Measurements from ENCODE around the gene BPI. TPM values are rescaled to one million over a fixed set of nuclear protein-coding genes. Genes with fewer than 3 reads are reported as not detected.
"Not testable (repeated sequence)": the region's sequence is repeated elsewhere in the genome, so short reads cannot be mapped to it uniquely, and the experiment has no call there.

BPI gene
- under 0.01 TPM in 1 of 2 replicates, not detected in the other for total RNA-seq

DNA sequence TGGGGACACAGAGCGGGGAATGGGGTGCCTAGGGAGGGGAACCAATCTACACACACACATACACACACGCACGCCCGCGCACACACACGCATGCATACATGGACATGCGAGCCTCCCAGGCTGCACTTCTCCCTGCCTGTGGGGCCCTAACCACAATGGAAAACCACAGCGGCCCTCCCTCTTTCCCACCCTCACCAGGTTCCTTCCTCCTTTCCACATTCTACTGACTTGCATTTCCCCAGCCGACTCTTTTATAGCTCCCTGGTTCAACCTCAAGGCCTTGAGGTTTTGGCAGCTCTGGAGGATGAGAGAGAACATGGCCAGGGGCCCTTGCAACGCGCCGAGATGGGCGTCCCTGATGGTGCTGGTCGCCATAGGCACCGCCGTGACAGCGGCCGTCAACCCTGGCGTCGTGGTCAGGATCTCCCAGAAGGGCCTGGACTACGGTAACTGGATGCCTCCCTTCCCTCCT lies at the start of gene BPI:
TSS of gene BPI (plus strand) at position 249 of the 472 bp plus-strand sequence. CDS start at position 317, 68 bp downstream.
- peak within 1 kb of the TSS; percentile 28 for H2AFZ ChIP-seq (ENCODE audit: low read length)

DNA sequence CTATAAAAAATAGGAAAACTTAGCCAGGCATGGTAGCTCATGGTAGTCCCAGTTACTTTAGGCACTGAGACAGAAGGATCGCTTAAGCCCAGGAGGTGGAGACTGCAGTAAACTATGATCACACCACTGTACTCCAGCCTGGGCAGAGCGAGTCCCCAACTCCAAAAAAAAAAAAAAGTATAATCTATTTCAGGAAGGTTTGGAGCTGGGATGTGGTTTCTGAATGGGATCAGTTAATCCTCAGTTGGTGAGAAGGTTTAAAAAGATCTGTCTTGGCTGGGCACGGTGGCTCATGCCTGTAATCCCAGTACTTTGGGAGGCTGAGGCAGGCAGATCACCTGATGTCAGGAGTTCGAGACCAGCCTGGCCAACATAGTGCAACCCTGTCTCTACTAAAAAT lies 49.3 kb upstream of the BPI start:
- DNase-seq (ENCODE audit: insufficient read length, low spot score, missing footprints); H2AFZ ChIP-seq (ENCODE audit: low read length); H4K20me1 ChIP-seq (ENCODE audit: insufficient read depth, low read length); H3K27me3 ChIP-seq (ENCODE audit: insufficient read depth, low read length); H3K79me2 ChIP-seq (ENCODE audit: insufficient read depth, low read length); H3K4me2 ChIP-seq (ENCODE audit: insufficient read depth, low read length); H3K4me3 ChIP-seq (ENCODE audit: insufficient read depth, low read length); H3K27ac ChIP-seq (ENCODE audit: low read depth, low read length); H3K36me3 ChIP-seq (ENCODE audit: insufficient read depth, low read length); H3K9me3 ChIP-seq (ENCODE audit: low read depth, low read length): not testable (repeated sequence)
- H3K4me1 ChIP-seq (ENCODE audit: insufficient read depth, low read length) = peaks cover 41% of the 10 kb centered on the region

More for the DNA sequence above, at the start of gene BPI:
- H3K4me1 ChIP-seq (ENCODE audit: insufficient read depth, low read length) = peaks cover 24% of the 10 kb centered on the region
- no peaks in the 10 kb centered on the region for H3K79me2 ChIP-seq (ENCODE audit: insufficient read depth, low read length)
- no peak for DNase-seq (ENCODE audit: insufficient read length, low spot score, missing footprints)
- H3K27ac ChIP-seq (ENCODE audit: low read depth, low read length) = no peak within 1 kb of the TSS
- H3K27me3 ChIP-seq (ENCODE audit: insufficient read depth, low read length) = no peaks in the 10 kb centered on the region
- H3K4me3 ChIP-seq (ENCODE audit: insufficient read depth, low read length) = no peak within 1 kb of the TSS
- no peaks in the 10 kb centered on the region for H3K9me3 ChIP-seq (ENCODE audit: low read depth, low read length)
- H3K4me2 ChIP-seq (ENCODE audit: insufficient read depth, low read length) = peak within 1 kb of the TSS; percentile 36
- TF ChIP-seq, protein P1, sequence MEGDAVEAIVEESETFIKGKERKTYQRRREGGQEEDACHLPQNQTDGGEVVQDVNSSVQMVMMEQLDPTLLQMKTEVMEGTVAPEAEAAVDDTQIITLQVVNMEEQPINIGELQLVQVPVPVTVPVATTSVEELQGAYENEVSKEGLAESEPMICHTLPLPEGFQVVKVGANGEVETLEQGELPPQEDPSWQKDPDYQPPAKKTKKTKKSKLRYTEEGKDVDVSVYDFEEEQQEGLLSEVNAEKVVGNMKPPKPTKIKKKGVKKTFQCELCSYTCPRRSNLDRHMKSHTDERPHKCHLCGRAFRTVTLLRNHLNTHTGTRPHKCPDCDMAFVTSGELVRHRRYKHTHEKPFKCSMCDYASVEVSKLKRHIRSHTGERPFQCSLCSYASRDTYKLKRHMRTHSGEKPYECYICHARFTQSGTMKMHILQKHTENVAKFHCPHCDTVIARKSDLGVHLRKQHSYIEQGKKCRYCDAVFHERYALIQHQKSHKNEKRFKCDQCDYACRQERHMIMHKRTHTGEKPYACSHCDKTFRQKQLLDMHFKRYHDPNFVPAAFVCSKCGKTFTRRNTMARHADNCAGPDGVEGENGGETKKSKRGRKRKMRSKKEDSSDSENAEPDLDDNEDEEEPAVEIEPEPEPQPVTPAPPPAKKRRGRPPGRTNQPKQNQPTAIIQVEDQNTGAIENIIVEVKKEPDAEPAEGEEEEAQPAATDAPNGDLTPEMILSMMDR (IDR thresholded peaks at IDR 0.05; ENCODE audit: extremely low read depth, low read depth, low read length) = no peak
- H3K36me3 ChIP-seq (ENCODE audit: insufficient read depth, low read length) = no peaks in the 10 kb centered on the region
- H4K20me1 ChIP-seq (ENCODE audit: insufficient read depth, low read length) = no peaks in the 10 kb centered on the region

DNA sequence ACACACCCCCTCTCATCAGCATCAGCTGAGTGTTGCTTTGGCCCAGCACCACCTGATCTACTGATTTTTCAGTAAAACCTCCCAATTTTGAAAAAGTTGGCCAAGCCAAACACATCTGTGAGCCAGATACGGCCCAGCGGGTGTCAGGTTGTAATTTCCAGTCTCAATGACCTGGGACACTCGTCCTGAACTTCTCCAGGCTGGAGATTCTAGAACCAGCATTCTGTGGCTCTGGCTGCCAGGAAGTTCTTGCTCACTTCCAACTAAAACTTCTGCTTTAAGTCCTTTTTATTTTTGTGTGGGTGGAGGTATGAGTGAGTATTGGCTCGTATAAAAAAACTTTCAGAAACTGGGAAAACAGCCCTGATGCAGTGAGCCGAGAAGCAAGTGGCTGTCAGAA lies 48.6 kb upstream of the BPI start:
- no peaks in the 10 kb centered on the region for H3K27me3 ChIP-seq (ENCODE audit: insufficient read depth, low read length)
- TF ChIP-seq, protein P1 (IDR thresholded peaks at IDR 0.05; ENCODE audit: extremely low read depth, low read depth, low read length) = no peak
- peaks cover 4% of the 10 kb centered on the region for H3K79me2 ChIP-seq (ENCODE audit: insufficient read depth, low read length)
- H3K4me2 ChIP-seq (ENCODE audit: insufficient read depth, low read length) = peak overlapping the region; percentile 47
- H3K4me1 ChIP-seq (ENCODE audit: insufficient read depth, low read length) = peaks cover 49% of the 10 kb centered on the region
- peak; percentile 91 for DNase-seq (ENCODE audit: insufficient read length, low spot score, missing footprints)
- peak overlapping the region; percentile 51 for H3K27ac ChIP-seq (ENCODE audit: low read depth, low read length)
- no peaks in the 10 kb centered on the region for H4K20me1 ChIP-seq (ENCODE audit: insufficient read depth, low read length)
- H3K36me3 ChIP-seq (ENCODE audit: insufficient read depth, low read length) = peaks cover 3% of the 10 kb centered on the region
- peak overlapping the region; percentile 52 for H2AFZ ChIP-seq (ENCODE audit: low read length)
- H3K9me3 ChIP-seq (ENCODE audit: low read depth, low read length) = no peaks in the 10 kb centered on the region
- H3K4me3 ChIP-seq (ENCODE audit: insufficient read depth, low read length) = no peak overlapping the region

DNA sequence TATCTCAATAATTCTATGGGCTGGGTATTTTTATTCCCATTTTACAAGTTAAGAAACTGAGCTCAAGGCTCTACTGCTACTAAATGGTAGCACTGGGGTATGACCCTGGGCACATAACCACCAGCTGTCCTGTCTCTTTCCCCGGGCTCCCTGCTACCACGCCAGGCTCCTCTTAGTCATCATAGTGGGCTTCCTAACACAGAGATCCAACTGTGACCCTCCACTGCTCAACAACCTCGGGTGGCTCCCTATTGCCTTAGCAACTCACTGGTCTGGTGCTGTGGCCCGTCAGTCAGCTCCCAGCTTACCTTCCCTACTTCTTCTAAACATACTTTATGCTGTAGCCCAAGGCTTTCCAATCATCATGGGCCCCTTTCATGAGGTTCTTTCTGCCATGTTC lies 47.9 kb upstream of the BPI start:
- peak overlapping the region; percentile 47 for H3K4me2 ChIP-seq (ENCODE audit: insufficient read depth, low read length)
- H3K36me3 ChIP-seq (ENCODE audit: insufficient read depth, low read length) = peaks cover 3% of the 10 kb centered on the region
- H3K79me2 ChIP-seq (ENCODE audit: insufficient read depth, low read length) = peaks cover 4% of the 10 kb centered on the region
- no peak overlapping the region for H2AFZ ChIP-seq (ENCODE audit: low read length)
- H3K27ac ChIP-seq (ENCODE audit: low read depth, low read length) = peak overlapping the region; percentile 51
- TF ChIP-seq, protein P1 (IDR thresholded peaks at IDR 0.05; ENCODE audit: extremely low read depth, low read depth, low read length) = no peak
- H3K4me3 ChIP-seq (ENCODE audit: insufficient read depth, low read length) = no peak overlapping the region
- H3K27me3 ChIP-seq (ENCODE audit: insufficient read depth, low read length) = no peaks in the 10 kb centered on the region
- DNase-seq (ENCODE audit: insufficient read length, low spot score, missing footprints) = no peak
- no peaks in the 10 kb centered on the region for H3K9me3 ChIP-seq (ENCODE audit: low read depth, low read length)
- H4K20me1 ChIP-seq (ENCODE audit: insufficient read depth, low read length) = no peaks in the 10 kb centered on the region
- H3K4me1 ChIP-seq (ENCODE audit: insufficient read depth, low read length) = peaks cover 50% of the 10 kb centered on the region

Data from osteoblast (primary cell).